Mucosa of descending colon (tissue), 3 donors: ENCODE results near the gene REEP3. TPM values are rescaled to one million over a fixed set of nuclear protein-coding genes. Genes with fewer than 3 reads are reported as not detected.

Experiments
- ATAC-seq: fragments of 200-7000 bp; cut with Tn5 transposase; one replicate; pipeline ENCODE4 v1.9.1; 2020; ENCODE audit warnings: mild to moderate bottlenecking, moderate library complexity
- DNase-seq, 3 donors: peaks; one replicate each; pipeline ENCODE4 v3.0.0-alpha.2; 2020
- H3K36me3 ChIP-seq: fragments of 200-600 bp; one replicate; pipeline ENCODE4 v1.8.0; 2021; ENCODE audit warnings: low read depth, mild to moderate bottlenecking
- H3K4me1 ChIP-seq: fragments of 200-600 bp; one replicate; pipeline ENCODE4 v1.8.0; 2021; ENCODE audit warnings: low read depth, mild to moderate bottlenecking
- H3K4me3 ChIP-seq: fragments of 200-600 bp; one replicate; pipeline ENCODE4 v1.8.0; 2021; ENCODE audit warnings: mild to moderate bottlenecking
- H3K9me3 ChIP-seq: fragments of 200-600 bp; one replicate; pipeline ENCODE4 v1.8.0; 2021; ENCODE audit warnings: mild to moderate bottlenecking
- intact Hi-C, 2 donors: fragments of 100-400 bp; cut with DNase I in 1 of 2; cut with micrococcal nuclease in 1 of 2; formaldehyde crosslinking; loops; one replicate each; pipeline versions ENCODE4 v1.11.0 to v1.11.1; 2022; cut with DNase I, micrococcal nuclease
- total RNA-seq, 3 donors: library from RNA; stranded (reverse); fragmentation: NEBNext Ultra II Directional in 2 of 3; extraction: Animal tissue kit (Norgen Biotek cat#: 25700) in 2 of 3; gene quantifications; one replicate each; pipeline versions ENCODE4 v1.2.1 to v1.2.4, GENCODE V29; 2021 to 2023
- TF ChIP-seq, protein P1 (sequence below): fragments of 200-600 bp; IDR thresholded peaks from one replicate; pipeline ENCODE4 v1.8.0; 2022; ENCODE audit warnings: antibody characterized with exemption, mild to moderate bottlenecking
- donor health status: DM: no; HTN: no; CAD: no; lungs with moderate emphysema.
- donor health status: DM: no; HTN: no; CAD: no.
- donor health status: DM: no; HTN: yes; CAD: no.

REEP3 gene
- total RNA-seq, 3 donors from 2014 or later: 42.1 to 61.2 (median 43.4) TPM

DNA sequence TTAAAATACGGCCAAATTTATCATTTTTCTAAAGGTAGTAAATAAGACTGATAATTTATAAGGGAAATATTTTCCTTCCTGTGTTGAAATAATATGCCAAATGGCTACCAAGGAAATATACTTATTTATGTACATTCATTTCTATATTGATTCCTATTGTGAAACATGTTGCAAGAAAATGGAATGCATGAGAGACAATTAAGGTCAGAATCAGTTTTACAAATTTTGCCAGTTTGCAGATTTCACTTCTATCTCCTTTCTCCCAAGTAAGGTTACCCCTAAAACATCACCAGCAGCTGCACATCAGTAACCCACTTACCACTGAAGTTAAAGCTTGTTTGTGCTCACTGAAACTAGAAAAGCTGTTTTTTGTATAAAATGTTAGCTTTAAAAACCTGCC lies 19.2 kb upstream of the REEP3 start:
- Histone ChIP-seq H3K36me3 (no peaks in the 10 kb centered on the region), H3K4me3 (no peak overlapping the region), H3K9me3 (no peaks in the 10 kb centered on the region), H3K4me1 (peaks cover 7% of the 10 kb centered on the region)
- intact Hi-C loops: no loop called here
- ATAC-seq: no peak
- TF ChIP-seq, protein P1, sequence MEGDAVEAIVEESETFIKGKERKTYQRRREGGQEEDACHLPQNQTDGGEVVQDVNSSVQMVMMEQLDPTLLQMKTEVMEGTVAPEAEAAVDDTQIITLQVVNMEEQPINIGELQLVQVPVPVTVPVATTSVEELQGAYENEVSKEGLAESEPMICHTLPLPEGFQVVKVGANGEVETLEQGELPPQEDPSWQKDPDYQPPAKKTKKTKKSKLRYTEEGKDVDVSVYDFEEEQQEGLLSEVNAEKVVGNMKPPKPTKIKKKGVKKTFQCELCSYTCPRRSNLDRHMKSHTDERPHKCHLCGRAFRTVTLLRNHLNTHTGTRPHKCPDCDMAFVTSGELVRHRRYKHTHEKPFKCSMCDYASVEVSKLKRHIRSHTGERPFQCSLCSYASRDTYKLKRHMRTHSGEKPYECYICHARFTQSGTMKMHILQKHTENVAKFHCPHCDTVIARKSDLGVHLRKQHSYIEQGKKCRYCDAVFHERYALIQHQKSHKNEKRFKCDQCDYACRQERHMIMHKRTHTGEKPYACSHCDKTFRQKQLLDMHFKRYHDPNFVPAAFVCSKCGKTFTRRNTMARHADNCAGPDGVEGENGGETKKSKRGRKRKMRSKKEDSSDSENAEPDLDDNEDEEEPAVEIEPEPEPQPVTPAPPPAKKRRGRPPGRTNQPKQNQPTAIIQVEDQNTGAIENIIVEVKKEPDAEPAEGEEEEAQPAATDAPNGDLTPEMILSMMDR: no peak
- no peak for DNase-seq

DNA sequence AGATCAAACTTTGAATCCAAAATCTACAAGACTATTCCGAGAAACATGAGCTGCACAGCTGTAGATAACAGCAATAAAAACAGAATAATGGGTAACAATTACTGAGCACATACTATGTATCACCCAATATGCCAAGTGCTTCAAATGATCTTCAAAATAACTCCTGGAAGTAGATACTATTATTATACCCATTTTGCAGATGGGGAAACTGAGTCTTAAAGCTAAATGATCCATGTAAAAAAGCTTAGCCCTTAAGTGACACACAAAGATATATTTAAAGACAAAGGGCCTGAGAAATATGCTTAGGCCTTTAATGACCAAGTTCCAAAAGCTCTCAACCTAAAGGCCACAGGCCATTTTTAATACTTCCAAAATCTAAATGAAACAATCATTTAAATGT lies 18.4 kb upstream of the REEP3 start:
- Histone ChIP-seq H3K9me3 (no peaks in the 10 kb centered on the region), H3K4me1 (peaks cover 7% of the 10 kb centered on the region), H3K36me3 (no peaks in the 10 kb centered on the region), H3K4me3 (no peak overlapping the region)
- intact Hi-C loops: no loop called here
- TF ChIP-seq, protein P1: no peak
- ATAC-seq: no peak
- no peak for DNase-seq

DNA sequence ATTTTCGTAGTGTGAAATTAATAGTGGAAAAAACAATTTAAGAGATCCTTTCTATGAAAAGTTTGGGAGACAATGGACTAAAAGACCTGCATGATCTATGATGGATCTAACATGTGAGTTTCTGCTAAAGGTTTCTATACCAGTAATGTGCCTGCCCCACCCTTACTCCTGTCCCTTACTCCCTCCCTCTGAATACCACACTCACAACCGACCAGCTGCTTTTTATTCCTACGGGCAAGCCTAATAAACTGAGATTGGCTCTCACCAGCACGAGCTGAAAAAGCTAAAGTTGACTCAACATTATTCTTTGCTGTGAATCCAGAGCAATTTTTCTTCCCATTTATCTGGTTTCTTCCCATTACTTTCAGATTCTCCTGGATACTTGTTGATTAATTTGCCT lies 17.8 kb upstream of the REEP3 start:
- Histone ChIP-seq H3K4me3 (no peak overlapping the region), H3K9me3 (no peaks in the 10 kb centered on the region), H3K4me1 (peaks cover 7% of the 10 kb centered on the region), H3K36me3 (no peaks in the 10 kb centered on the region)
- intact Hi-C loops: no loop called here
- TF ChIP-seq, protein P1: no peak
- DNase-seq (no peak), ATAC-seq (peak; percentile 47)

DNA sequence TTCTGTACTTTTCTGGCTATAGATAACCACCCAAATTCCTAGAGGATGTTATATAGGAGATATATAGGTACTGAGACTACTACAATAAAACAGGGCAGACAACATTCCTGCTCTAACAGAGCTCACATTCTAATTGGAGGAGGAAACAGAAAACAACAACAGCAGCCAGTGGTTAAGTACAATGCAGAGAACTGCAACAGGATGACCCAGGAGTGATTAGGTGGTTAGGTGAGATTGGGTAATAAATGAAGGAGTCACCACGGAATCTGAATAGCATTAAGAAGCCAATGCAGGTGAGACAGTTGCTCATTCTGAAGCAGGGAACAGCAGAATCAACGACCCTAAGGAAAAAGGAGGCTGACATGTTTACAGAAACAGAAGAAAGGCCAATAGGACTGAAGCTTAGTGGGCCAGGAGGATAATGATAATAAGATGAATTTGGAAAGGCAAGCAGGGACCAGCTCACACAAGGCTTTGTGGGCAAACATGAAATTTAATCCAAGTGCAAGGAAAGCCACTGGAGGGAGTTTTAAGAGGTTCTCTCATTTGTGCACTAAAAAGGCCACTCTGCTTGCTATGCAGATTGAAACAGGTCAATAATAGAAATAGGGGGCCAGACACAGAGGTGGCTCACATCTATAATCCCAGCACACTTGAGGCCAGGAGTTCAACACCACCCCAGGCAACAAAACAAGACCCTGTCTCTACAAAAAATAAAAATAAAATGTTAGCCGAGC lies 16.9 kb upstream of the REEP3 start:
- Histone ChIP-seq H3K4me3 (no peak overlapping the region), H3K36me3 (no peaks in the 10 kb centered on the region), H3K9me3 (peaks cover 2% of the 10 kb centered on the region), H3K4me1 (peaks cover 7% of the 10 kb centered on the region)
- DNase-seq (no peak), ATAC-seq (peak; percentile 36)
- intact Hi-C loops: no loop called here
- TF ChIP-seq, protein P1: no peak

DNA sequence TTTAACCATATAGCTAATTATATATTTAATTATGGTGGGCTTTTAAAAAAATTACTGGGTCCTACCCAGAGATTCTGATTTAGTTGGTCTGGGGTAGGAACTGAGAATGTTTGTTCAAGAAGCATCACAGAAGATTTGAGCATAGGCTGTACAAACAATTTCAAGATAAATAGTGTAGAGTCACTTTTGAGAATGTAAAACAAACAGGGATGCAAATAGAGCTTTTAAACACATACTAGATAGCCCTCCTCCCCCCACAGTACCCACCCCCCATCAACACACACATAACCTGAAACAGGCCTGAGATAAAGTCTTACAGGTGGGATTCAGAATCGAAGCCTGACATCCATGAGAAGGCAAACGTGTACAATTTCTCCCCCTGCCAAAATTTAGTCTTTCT lies 15.6 kb upstream of the REEP3 start:
- DNase-seq (no peak), ATAC-seq (no peak)
- Histone ChIP-seq H3K4me3 (no peak overlapping the region), H3K36me3 (no peaks in the 10 kb centered on the region), H3K9me3 (peaks cover 2% of the 10 kb centered on the region), H3K4me1 (peaks cover 7% of the 10 kb centered on the region)
- intact Hi-C loops: no loop called here
- TF ChIP-seq, protein P1: no peak
